Heart right ventricle (tissue), 16 donors: Measurements from ENCODE around the gene ATG7. TPM values are rescaled to one million over a fixed set of nuclear protein-coding genes. Genes with fewer than 3 reads are reported as not detected.

Experiments used
- ATAC-seq, 8 donors: fragments of 200-7000 bp; cut with Tn5 transposase; one replicate each; pipeline ENCODE4 v1.9.1; 2020; ENCODE audit warnings: mild to moderate bottlenecking in 8 of 8, moderate library complexity in 8 of 8, moderate number of reproducible peaks in 1 of 8
- DNase-seq, 2 donors: peaks; one replicate each; pipeline ENCODE4 v3.0.0-alpha.2; 2020
- H3K27ac ChIP-seq, 10 donors: fragments of 200-600 bp; sonication (generic) in 2 of 10; one replicate each; pipeline versions ENCODE4 v1.5.0 to v1.8.0; 2020 to 2022; ENCODE audit warnings: mild to moderate bottlenecking in 3 of 10
- H3K27me3 ChIP-seq, 7 donors: fragments of 200-600 bp; one replicate each; pipeline ENCODE4 v1.8.0; 2021 to 2022; ENCODE audit warnings: mild to moderate bottlenecking in 2 of 7
- H3K36me3 ChIP-seq, 9 donors: fragments of 200-600 bp; sonication (generic) in 1 of 9; one replicate each; pipeline versions ENCODE4 v1.5.0 to v1.8.0; 2020 to 2022; ENCODE audit warnings: mild to moderate bottlenecking in 2 of 9
- H3K4me1 ChIP-seq, 9 donors: fragments of 200-600 bp; sonication (generic) in 1 of 9; one replicate each; pipeline versions ENCODE4 v1.5.0 to v1.8.0; 2020 to 2022; ENCODE audit warnings: mild to moderate bottlenecking in 4 of 9
- H3K4me3 ChIP-seq, 10 donors: fragments of 200-600 bp; sonication (generic) in 2 of 10; one replicate each; pipeline versions ENCODE4 v1.5.0 to v1.8.0; 2020 to 2022; ENCODE audit warnings: mild to moderate bottlenecking in 7 of 10, moderate library complexity in 2 of 10
- H3K9me3 ChIP-seq, 11 donors: fragments of 200-600 bp in 10 of 11; sonication (generic) in 2 of 11; one replicate each; pipeline versions ENCODE4 v1.5.0 to v1.8.0; 2013 to 2022; ENCODE audit warnings: mild to moderate bottlenecking in 2 of 11, control low read depth in 1 of 11, moderate library complexity in 1 of 11
- WGBS, 2 donors: extraction: QIAGEN DNeasy Blood & Tissue Kit; methylation state at CpG; one replicate each; pipeline ENCODE4 v1.1.7; 2013; ENCODE audit warnings: inconsistent platforms in 1 of 2; 5-methylcytosine and 5-hydroxymethylcytosine counted together
- intact Hi-C, 10 donors: fragments of 100-400 bp; cut with DNase I; formaldehyde crosslinking; loops; one replicate each; pipeline versions ENCODE4 v1.11.1 to v1.14.2; 2022
- polyA plus RNA-seq, 2 donors: library from polyadenylated mRNA; stranded (reverse); fragments of 200-250 nt; gene quantifications; one replicate each; pipeline ENCODE4 v1.2.3, GENCODE V29; 2013
- total RNA-seq, 10 donors: library from RNA; stranded (reverse); fragmentation: NEBNext Ultra II Directional in 3 of 10; extraction: Animal tissue kit (Norgen Biotek cat#: 25700) in 3 of 10; gene quantifications; one replicate each; pipeline versions ENCODE4 v1.2.1 to v1.2.4, GENCODE V29; 2021 to 2023
- TF ChIP-seq, protein P1 (sequence below), 9 donors: fragments of 200-600 bp; sonication (generic) in 2 of 9; IDR thresholded peaks; one replicate each; pipeline versions ENCODE4 v1.5.0 to v1.8.0; 2021 to 2022; ENCODE audit warnings: antibody characterized with exemption in 9 of 9, mild to moderate bottlenecking in 5 of 9, moderate library complexity in 1 of 9
- donor health status: Arrhythmogenic right ventricular cardiomyopathy.
- donor health status: ischemic (EF 13 %, LVEDD 7.1; RV severe dilation, severe dysfunction).
- donor health status: healthy with polysubstance abuse.
- donor health status: DM: no; HTN: yes; CAD: no.
- donor health status: DM: no; HTN: no; CAD: no.
- donor health status: ischemic (EF 25% LVEDD 6.9; RV normal size, moderate dysfunction).
- donor health status: ischemic (EF 25% LVEDD 5.7; RV mildly dilated, moderate dysfunction).
- donor health status: healthy.
- donor health status: DM: yes; HTN: yes; CAD: no.
- donor health status: Ischemic cardiomyopathy.
- donor health status: ischemic (EF 35%, LVEDD 5.7; RV mildly dilated, moderate dysfunction).
- donor health status: nonischemic (EF 11% LVEDD 7.7; RV severe dilation, severe dysfunction).
- donor health status: DM: yes; HTN: yes; CAD: no.
- donor health status: PGD.
- donor health status: ischemic (EF 29% LVEDD 5.4; RV normal size, mild dysfunction).
- donor health status: nonischemic (EF 23%, LVEDD 6.1; RV moderate dilation, normal function).

Gene ATG7
- total and polyA plus RNA-seq, 12 donors, result 5.3 to 24.1 (median 16.8) TPM

DNA sequence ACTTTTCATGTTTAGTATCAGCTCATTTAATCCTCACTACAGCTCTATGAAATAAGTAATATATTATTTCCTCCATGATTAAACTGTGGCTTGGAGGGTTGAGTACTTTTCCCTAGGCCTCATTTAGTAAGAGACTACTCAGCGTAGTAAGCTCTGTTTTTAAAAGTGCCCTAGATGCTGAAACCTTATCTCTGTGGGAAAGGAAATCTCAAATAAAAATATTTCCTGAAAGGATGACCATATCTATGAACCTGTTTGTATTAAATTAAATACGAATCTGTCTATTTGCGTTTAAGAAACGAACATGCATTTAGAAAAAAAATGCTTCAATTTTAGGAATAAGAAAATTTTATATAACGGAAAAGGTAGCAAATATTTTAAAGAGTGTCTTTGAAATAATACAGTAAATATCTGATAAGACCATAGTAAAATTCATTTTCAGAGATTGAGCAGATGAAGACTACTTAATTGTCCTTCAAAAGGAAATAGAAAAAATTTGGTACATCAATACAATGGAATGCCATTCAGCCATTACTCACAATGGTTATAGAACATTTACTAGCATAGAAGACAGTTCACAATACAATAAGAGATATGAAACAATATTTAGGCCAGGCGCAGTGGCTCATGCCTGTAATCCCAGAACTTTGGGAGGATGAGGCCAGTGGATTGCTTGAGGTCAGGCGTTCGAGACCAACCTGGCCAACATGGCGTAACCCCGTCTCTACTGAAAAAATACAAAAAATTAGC lies 56.2 kb downstream of the ATG7 start:
- Histone ChIP-seq H3K4me3 (no peak overlapping the region), H3K27me3 (no peaks in the 10 kb centered on the region), H3K4me1 (no peaks in the 10 kb centered on the region), H3K9me3 (no peaks in the 10 kb centered on the region), H3K36me3 (peaks cover 0 to 97% (median 7%) of the 10 kb centered on the region in 9 donors), H3K27ac (no peak overlapping the region)
- 93% methylated on average over 10 of the region's 10 CpGs for WGBS, 2 donors
- intact Hi-C loops, result loop anchor here in 3 of 10 donors (10.0 kb wide), 3 partner anchors 84 to 264 kb away; no protein-coding TSS in a partner anchor
- TF ChIP-seq, protein P1, sequence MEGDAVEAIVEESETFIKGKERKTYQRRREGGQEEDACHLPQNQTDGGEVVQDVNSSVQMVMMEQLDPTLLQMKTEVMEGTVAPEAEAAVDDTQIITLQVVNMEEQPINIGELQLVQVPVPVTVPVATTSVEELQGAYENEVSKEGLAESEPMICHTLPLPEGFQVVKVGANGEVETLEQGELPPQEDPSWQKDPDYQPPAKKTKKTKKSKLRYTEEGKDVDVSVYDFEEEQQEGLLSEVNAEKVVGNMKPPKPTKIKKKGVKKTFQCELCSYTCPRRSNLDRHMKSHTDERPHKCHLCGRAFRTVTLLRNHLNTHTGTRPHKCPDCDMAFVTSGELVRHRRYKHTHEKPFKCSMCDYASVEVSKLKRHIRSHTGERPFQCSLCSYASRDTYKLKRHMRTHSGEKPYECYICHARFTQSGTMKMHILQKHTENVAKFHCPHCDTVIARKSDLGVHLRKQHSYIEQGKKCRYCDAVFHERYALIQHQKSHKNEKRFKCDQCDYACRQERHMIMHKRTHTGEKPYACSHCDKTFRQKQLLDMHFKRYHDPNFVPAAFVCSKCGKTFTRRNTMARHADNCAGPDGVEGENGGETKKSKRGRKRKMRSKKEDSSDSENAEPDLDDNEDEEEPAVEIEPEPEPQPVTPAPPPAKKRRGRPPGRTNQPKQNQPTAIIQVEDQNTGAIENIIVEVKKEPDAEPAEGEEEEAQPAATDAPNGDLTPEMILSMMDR (IDR thresholded peaks at IDR 0.05), result no peak
- ATAC-seq (no peak), DNase-seq (no peak)

DNA sequence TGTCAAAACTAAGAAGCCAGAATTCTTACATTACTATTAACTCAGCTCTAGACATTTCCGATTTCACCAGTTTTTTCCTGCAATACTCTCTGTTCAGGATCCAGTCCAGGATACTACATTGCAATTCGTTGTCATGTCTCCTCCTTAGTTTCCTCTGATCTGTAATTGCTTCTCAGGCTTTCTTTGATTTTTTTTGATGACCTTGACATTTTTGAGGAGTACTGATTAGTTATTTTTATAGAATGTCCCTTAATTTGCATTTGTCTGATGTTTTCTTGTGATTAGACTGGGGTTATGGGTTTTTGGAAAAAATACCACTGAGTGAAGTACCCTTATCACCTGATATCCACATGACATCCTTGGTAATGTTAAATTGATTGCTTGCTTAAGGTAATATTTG lies 57.6 kb downstream of the ATG7 start:
- no peaks in the 10 kb centered on the region for H3K4me1 ChIP-seq
- no peak overlapping the region for H3K27ac ChIP-seq
- no peak overlapping the region for H3K4me3 ChIP-seq
- TF ChIP-seq, protein P1 (IDR thresholded peaks at IDR 0.05), result no peak
- DNase-seq (no peak), ATAC-seq (no peak)
- no peaks in the 10 kb centered on the region for H3K27me3 ChIP-seq
- intact Hi-C loops, result loop anchor here in 9 of 10 donors (5.0 to 10.0 kb wide), 12 partner anchors 85 to 575 kb away; partner anchors contain the start of gene HRH1 (in 2 of the 9)
- H3K36me3 ChIP-seq, result peaks cover 0 to 93% (median 7%) of the 10 kb centered on the region in 9 donors
- H3K9me3 ChIP-seq, result no peaks in the 10 kb centered on the region
- WGBS, 2 donors, result 77 to 79% methylated on average over 2 of the region's 2 CpGs

DNA sequence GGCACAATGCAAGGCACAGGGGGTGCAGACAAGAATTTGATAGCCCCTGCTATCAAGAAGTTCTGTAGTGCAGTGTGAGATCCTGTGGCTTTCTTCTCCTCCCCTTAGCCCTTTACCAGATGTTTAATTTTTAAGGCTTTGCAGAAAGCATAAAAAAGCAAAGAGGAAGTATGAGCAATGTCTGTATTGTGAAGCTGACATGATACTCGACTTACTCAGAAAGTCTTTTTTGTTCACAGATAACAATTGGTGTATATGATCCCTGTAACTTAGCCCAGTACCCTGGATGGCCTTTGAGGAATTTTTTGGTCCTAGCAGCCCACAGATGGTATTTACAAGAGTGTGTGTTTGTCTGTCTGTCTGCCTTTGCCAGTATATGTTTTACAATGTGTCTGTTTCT lies 58.9 kb downstream of the ATG7 start:
- H3K4me1 ChIP-seq, result no peaks in the 10 kb centered on the region
- TF ChIP-seq, protein P1 (IDR thresholded peaks at IDR 0.05), result no peak
- H3K27ac ChIP-seq, result no peak overlapping the region
- intact Hi-C loops, result loop anchor here in 8 of 10 donors (5.0 to 10.0 kb wide), 11 partner anchors 94 to 576 kb away; partner anchors contain the start of gene HRH1 (in 2 of the 8)
- H3K4me3 ChIP-seq, result no peak overlapping the region
- H3K9me3 ChIP-seq, result no peaks in the 10 kb centered on the region
- no peak for DNase-seq
- H3K36me3 ChIP-seq, result peaks cover 0 to 89% (median 7%) of the 10 kb centered on the region in 9 donors
- no peak for ATAC-seq
- WGBS, 2 donors, result 40 to 50% methylated on average over 1 of the region's 1 CpG
- no peaks in the 10 kb centered on the region for H3K27me3 ChIP-seq

DNA sequence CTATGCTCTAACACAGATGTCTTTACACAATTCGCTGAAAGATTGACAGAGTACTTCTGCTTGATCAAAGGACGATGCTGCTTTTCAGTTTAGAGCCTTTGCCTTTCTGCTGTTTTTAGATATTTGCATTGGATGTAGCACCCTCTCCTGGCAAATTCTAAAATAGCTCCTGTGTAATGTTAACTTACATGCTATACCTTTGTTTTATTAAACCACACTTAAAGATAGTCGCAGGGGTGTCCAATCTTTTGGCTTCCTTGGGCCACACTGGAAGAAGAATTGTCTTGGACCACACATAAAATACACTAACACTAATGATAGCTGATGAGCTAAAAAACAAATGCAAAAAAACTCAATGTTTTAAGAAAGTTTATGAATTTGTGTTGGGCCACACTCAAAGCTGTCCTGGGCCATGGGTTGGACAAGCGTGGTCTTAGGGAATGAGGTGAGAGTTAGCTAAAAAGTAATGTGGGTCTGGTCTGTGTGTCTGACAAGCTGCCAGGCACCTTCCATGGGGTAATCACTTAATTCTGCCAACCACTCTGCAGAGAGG lies 62.9 kb downstream of the ATG7 start:
- no peak overlapping the region for H3K27ac ChIP-seq
- peak in 7 of 8 donors; percentile 44 to 72 (median 57) for ATAC-seq

More for the DNA sequence above, 62.9 kb downstream of the ATG7 start:
- DNase-seq, result peak in 1 of 2 donors; percentile 26
- intact Hi-C loops, result loop anchor here in 9 of 10 donors (1.0 to 10.0 kb wide), 15 partner anchors 98 to 580 kb away; partner anchors contain the start of gene HRH1 (in 2 of the 9)
- no peaks in the 10 kb centered on the region for H3K4me1 ChIP-seq
- no peaks in the 10 kb centered on the region for H3K9me3 ChIP-seq
- no peak overlapping the region for H3K4me3 ChIP-seq
- no peaks in the 10 kb centered on the region for H3K27me3 ChIP-seq
- WGBS, 2 donors, result 39 to 44% methylated on average over 4 of the region's 4 CpGs
- peaks cover 0 to 59% (median 0%) of the 10 kb centered on the region in 9 donors for H3K36me3 ChIP-seq
- TF ChIP-seq, protein P1 (IDR thresholded peaks at IDR 0.05), result peak; percentile 17 to 73 (median 68)
